GM20000 (cell line): Measurements from ENCODE around the gene PLEKHG4B.

Source experiments
- DNase-seq: peaks from one replicate; pipeline ENCODE4 v3.0.0; 2012; ENCODE audit warnings: low spot score
- CTCF ChIP-seq: IDR thresholded peaks from 2 replicates; pipeline ENCODE4 v1.5.1; 2012; ENCODE audit warnings: mild to moderate bottlenecking, control low read depth; ENCODE audit errors: extremely low read depth, missing control alignments

The PLEKHG4B gene

DNA sequence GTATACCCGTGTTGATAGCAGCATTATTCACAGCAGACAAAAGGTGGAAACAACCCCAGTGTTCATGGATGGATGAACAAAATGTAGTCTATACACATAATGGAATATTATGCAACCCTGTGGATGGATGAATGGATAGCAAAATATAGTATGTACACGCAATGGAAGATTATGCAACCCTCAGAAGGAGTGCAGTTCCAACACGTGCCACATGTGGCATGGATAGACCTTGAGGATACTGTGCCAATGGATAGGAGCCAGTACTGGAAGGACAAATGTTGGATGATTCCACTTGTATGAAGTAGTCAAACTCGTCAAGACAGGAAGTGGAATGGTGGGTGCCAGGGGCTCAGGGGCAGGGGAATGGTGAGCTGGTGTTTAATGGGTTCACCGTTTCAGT is 44.9 kb downstream of the PLEKHG4B start:
- DNase-seq: no peak
- TF ChIP-seq CTCF: no peak

GRCh38 chr5:137741-138140 is 45.8 kb downstream of the PLEKHG4B start:
- no peak for DNase-seq
- TF ChIP-seq CTCF: no peak

DNA sequence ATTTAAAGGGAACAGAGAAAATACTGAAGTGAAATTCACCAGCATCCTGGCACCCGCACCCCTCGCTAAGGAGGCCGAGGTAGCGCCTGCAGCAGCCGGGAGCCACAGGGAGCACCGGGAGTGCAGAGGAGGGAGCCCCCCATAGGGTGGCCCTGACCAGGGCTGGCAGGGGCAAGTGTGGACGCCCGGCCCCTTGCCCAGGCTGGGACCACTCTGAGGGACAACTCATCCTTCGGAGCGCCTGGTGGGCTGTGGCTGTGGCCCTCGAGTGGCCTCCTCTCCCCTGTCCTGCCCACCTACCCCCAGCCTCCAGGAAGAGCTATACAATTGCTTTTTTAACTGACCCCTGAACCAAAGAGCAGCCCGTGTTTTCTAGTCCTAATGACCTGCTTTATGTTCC is 47.0 kb downstream of the PLEKHG4B start:
- TF ChIP-seq CTCF: no peak
- no peak for DNase-seq

GRCh38 chr5:139579-140442 is 47.8 kb downstream of the PLEKHG4B start:
- TF ChIP-seq CTCF: no peak
- DNase-seq: no peak

DNA sequence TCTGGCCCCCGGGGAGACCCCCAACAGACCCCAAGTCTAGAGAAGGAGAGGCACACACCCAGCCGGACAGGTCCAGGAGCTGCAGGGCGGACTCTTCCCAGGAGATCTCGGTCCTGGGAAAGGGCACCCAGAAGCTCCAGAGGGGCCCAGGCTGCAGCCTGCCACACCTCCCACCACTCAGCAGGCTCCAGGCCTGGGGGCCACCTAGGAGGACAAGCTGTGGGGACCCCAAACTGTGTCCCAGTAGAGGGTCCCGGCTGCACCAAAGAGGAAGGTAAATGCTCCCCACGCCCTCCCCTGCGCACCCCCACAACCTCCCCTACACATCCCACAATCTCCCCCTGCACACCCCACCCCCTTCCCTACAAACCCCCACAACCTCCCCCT is 48.5 kb downstream of the PLEKHG4B start:
- no peak for TF ChIP-seq CTCF
- no peak for DNase-seq

GRCh38 chr5:141211-141610 is 49.2 kb downstream of the PLEKHG4B start:
- no peak for DNase-seq
- TF ChIP-seq CTCF: no peak

DNA sequence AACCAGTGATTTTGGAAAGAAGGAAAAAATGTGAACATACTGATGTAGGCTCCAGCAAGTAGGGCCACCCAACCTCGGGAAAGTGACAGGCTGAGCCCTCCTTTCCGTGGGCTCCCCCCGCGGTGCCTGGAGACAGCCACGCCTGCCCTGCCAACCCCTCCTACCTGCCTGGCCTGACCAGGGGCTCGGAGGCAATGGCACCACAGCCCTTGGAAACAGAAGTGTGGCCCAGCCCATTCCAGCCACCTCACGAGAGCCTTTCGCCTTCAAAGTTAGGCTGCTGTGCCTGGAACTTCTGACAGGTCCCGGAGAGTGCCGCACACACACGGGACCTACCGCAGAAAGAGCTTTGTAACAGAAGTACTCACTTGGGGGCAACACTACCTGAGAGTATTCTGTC is 49.8 kb downstream of the PLEKHG4B start:
- no peak for DNase-seq
- no peak for TF ChIP-seq CTCF
